GM21528 (cell line): ENCODE measurements around the gene OGFRL1.
"Not testable (repeated sequence)": the region's sequence is repeated elsewhere in the genome, so short reads cannot be mapped to it uniquely, and the experiment has no call there.

ENCODE experiments used
- ATAC-seq: cut with Tn5 transposase; IDR thresholded peaks from one replicate; pipeline ENCODE4 v1.9.1; 2021; ENCODE audit warnings: mild to moderate bottlenecking, moderate library complexity; ENCODE audit not compliant: unreplicated experiment, low FRiP score

Gene OGFRL1

GRCh38 chr6:71288228-71289038, at the start of gene OGFRL1:
Gene OGFRL1 (plus strand): TSS chr6:71288811. CDS start chr6:71288937, 126 bp downstream.
- ATAC-seq: peak; percentile 89

- no peak for ATAC-seq
Measured at GRCh38 chr6:71239694-71240093, 48.9 kb upstream of the OGFRL1 start.

GRCh38 chr6:71245265-71246049, 43.2 kb upstream of the OGFRL1 start:
- no peak for ATAC-seq

- ATAC-seq: no peak
Measured at GRCh38 chr6:71246596-71246995, 42.0 kb upstream of the OGFRL1 start.

GRCh38 chr6:71248306-71248765, 40.3 kb upstream of the OGFRL1 start:
- ATAC-seq: no peak

GRCh38 chr6:71248878-71249544, 39.6 kb upstream of the OGFRL1 start:
- no peak for ATAC-seq

GRCh38 chr6:71250099-71250602, 38.5 kb upstream of the OGFRL1 start:
- no peak for ATAC-seq

GRCh38 chr6:71252410-71252809, 36.2 kb upstream of the OGFRL1 start:
- no peak for ATAC-seq

- ATAC-seq: no peak
Measured at GRCh38 chr6:71252960-71253359, 35.7 kb upstream of the OGFRL1 start.

- ATAC-seq: no peak
Measured at GRCh38 chr6:71254323-71254722, 34.3 kb upstream of the OGFRL1 start.

GRCh38 chr6:71258078-71258866, 30.3 kb upstream of the OGFRL1 start:
- ATAC-seq: no peak

- ATAC-seq: no peak
Measured at GRCh38 chr6:71259888-71260604, 28.6 kb upstream of the OGFRL1 start.

- ATAC-seq: no peak
Measured at GRCh38 chr6:71262914-71263313, 25.7 kb upstream of the OGFRL1 start.

- not testable (repeated sequence) for ATAC-seq
Measured at GRCh38 chr6:71266392-71266791, 22.2 kb upstream of the OGFRL1 start.

- no peak for ATAC-seq
Measured at GRCh38 chr6:71268735-71269437, 19.7 kb upstream of the OGFRL1 start.

GRCh38 chr6:71277926-71278600, 10.5 kb upstream of the OGFRL1 start:
- no peak for ATAC-seq

GRCh38 chr6:71279321-71279720, 9.3 kb upstream of the OGFRL1 start:
- ATAC-seq: no peak

- ATAC-seq: no peak
Measured at GRCh38 chr6:71279740-71280139, 8.9 kb upstream of the OGFRL1 start.
